Panc1 (cell line): ENCODE results near the gene NKAIN4. TPM values are rescaled to one million over a fixed set of nuclear protein-coding genes. Genes with fewer than 3 reads are reported as not detected.

Experiments
- ATAC-seq: fragments of 200-7000 bp; cut with Tn5 transposase; 2 replicates; pipeline ENCODE4 v1.9.1; 2020; ENCODE audit warnings: mild to moderate bottlenecking, moderate library complexity
- BruUV-seq: library from RNA; stranded (reverse); fragments of 400-500 nt; replicated peaks from 2 replicates; lab custom pipeline; 2021; lab: Mats Ljungman, UMichigan
- CTCF ChIA-PET: fragments of 300-600 bp; sonication (Branson Sonifier 250); formaldehyde crosslinking; loops from one replicate; lab custom pipeline; 2022; ENCODE audit warnings: antibody characterized with exemption; lab: Charles Lee
- POLR2A ChIA-PET: fragments of 300-600 bp; sonication (Branson Sonifier 250); formaldehyde crosslinking; loops from one replicate; lab custom pipeline; 2022; ENCODE audit warnings: antibody characterized with exemption; lab: Charles Lee
- DNase-seq: peaks from one replicate; pipeline ENCODE4 v3.0.0-alpha.2; 2010; ENCODE audit warnings: low read depth, low spot score
- H3K27ac ChIP-seq: 2 replicates; pipeline ENCODE4 v1.5.1; 2011; ENCODE audit warnings: mild to moderate bottlenecking, low read length, inconsistent platforms
- H3K27me3 ChIP-seq: fragments of 200-500 bp; sonication (Bioruptor generic); 2 replicates; pipeline ENCODE4 v1.6.0; 2014; ENCODE audit warnings: low read length, inconsistent platforms; ENCODE audit not compliant: control insufficient read depth, insufficient read depth
- H3K36me3 ChIP-seq: fragments of 200-500 bp; sonication (Bioruptor generic); 2 replicates; pipeline ENCODE4 v1.5.1; 2014; ENCODE audit warnings: inconsistent platforms, mild to moderate bottlenecking, low read length, moderate library complexity; ENCODE audit not compliant: control insufficient read depth, insufficient read depth
- H3K4me1 ChIP-seq: 2 replicates; pipeline ENCODE4 v1.5.1; 2011; ENCODE audit warnings: inconsistent platforms, mild to moderate bottlenecking, low read length, moderate library complexity; ENCODE audit not compliant: control insufficient read depth, insufficient read depth
- H3K4me3 ChIP-seq, 2 experiments: 2 replicates each; pipeline ENCODE4 v1.5.1; 2011 to 2012; ENCODE audit warnings: low read depth in 2 of 2, low read length in 2 of 2, mild to moderate bottlenecking in 2 of 2, inconsistent platforms in 1 of 2, moderate library complexity in 1 of 2
- H3K9me3 ChIP-seq: fragments of 200-500 bp; sonication (Bioruptor generic); 2 replicates; pipeline ENCODE4 v1.5.1; 2014; ENCODE audit warnings: low read depth, mild to moderate bottlenecking, inconsistent platforms, low read length, moderate library complexity; ENCODE audit not compliant: control insufficient read depth, insufficient read depth
- POLR2AphosphoS5 ChIP-seq: IDR thresholded peaks from 2 replicates; pipeline ENCODE4 v1.6.1; 2012; ENCODE audit warnings: mild to moderate bottlenecking, low read depth, low read length, moderate library complexity
- SIN3A ChIP-seq: IDR thresholded peaks from 2 replicates; pipeline ENCODE4 v1.6.1; 2012; ENCODE audit warnings: low read depth, mild to moderate bottlenecking, low read length, moderate library complexity, borderline replicate concordance; ENCODE audit not compliant: insufficient read depth
- TCF7L2 ChIP-seq: IDR thresholded peaks from 2 replicates; pipeline ENCODE4 v1.6.1; 2011; ENCODE audit warnings: mild to moderate bottlenecking, low read depth, low read length, inconsistent platforms
- in situ Hi-C: cut with HindIII; loops from 2 replicates; pipeline ENCODE4 v1.10.0; 2016; ENCODE audit warnings: low sequenced_read_pairs, low pct_unique_long_range_greater_than_20kb
- intact Hi-C: fragments of 100-400 bp; cut with micrococcal nuclease; formaldehyde crosslinking; loops from one replicate; pipeline ENCODE4 v1.10.0; 2022; ENCODE audit not compliant: unreplicated experiment
- total RNA-seq: library from RNA; stranded (reverse); gene quantifications from one replicate; pipeline ENCODE4 v1.2.1, GENCODE V29; 2021; ENCODE audit not compliant: unreplicated experiment
- TF ChIP-seq, protein P1 (sequence below): fragments of 450-650 bp; IDR thresholded peaks from 2 replicates; pipeline ENCODE4 v1.5.1; 2017; ENCODE audit warnings: mild to moderate bottlenecking
- TF ChIP-seq, protein P2 (sequence below), 2 experiments: IDR thresholded peaks; 2 replicates each; pipeline ENCODE4 v1.6.1; 2011 to 2012; ENCODE audit warnings: low read depth in 2 of 2, control low read depth in 1 of 2, low read length in 1 of 2, mild to moderate bottlenecking in 1 of 2, moderate library complexity in 1 of 2; ENCODE audit not compliant: insufficient read depth in 1 of 2

Gene NKAIN4
- total RNA-seq, 1 experiment from 2014 or later = 5.5 TPM

DNA sequence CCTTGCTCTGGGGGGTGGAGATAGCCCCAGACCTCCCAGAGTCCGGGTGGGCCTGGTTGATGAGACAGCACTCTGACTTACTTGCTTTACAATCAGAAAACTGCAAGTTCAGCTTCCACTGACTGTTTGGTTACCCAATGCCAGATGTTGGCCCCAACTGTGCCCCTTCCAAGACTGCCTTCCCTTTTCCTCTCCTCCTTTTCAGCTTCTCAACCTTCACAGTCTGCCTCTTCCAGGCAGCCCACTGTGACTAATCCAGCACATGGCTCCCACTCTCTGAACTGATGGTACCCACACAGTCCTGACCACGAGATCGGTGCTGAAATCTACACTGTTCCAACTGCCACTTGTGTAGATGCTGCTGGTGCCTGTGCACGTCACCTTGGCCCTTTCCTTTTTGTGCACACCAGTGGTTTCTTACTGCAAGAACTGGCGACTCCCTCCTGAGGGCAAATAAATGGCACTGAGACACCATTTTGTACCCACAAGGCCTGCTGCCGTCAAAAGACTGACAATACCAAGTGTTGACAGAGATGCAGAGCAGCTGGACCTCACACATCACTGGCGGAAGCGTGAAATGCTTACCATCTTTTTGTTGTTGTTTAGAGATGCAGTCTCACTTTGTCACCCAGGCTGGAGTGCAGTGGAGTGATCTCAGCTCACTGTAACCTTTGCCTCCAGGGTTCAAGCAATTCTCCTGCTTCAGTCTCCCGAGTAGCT lies 16.5 kb upstream of the NKAIN4 start:
- no peak for ATAC-seq
- TF ChIP-seq, protein P1, sequence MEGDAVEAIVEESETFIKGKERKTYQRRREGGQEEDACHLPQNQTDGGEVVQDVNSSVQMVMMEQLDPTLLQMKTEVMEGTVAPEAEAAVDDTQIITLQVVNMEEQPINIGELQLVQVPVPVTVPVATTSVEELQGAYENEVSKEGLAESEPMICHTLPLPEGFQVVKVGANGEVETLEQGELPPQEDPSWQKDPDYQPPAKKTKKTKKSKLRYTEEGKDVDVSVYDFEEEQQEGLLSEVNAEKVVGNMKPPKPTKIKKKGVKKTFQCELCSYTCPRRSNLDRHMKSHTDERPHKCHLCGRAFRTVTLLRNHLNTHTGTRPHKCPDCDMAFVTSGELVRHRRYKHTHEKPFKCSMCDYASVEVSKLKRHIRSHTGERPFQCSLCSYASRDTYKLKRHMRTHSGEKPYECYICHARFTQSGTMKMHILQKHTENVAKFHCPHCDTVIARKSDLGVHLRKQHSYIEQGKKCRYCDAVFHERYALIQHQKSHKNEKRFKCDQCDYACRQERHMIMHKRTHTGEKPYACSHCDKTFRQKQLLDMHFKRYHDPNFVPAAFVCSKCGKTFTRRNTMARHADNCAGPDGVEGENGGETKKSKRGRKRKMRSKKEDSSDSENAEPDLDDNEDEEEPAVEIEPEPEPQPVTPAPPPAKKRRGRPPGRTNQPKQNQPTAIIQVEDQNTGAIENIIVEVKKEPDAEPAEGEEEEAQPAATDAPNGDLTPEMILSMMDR = no peak
- TF ChIP-seq SIN3A = no peak
- Histone ChIP-seq H3K27ac (no peak overlapping the region), H3K9me3 (no peaks in the 10 kb centered on the region), H3K4me3 (no peak overlapping the region), H3K4me1 (peaks cover 15% of the 10 kb centered on the region), H3K27me3 (no peaks in the 10 kb centered on the region), H3K36me3 (no peaks in the 10 kb centered on the region; the same call in 1 of the 2 replicates)
- BruUV-seq = no TSS peak
- POLR2A ChIA-PET = no interaction called here
- CTCF ChIA-PET = no interaction called here
- intact Hi-C loops = no loop called here
- in situ Hi-C loops = no loop called here
- no peak for DNase-seq

DNA sequence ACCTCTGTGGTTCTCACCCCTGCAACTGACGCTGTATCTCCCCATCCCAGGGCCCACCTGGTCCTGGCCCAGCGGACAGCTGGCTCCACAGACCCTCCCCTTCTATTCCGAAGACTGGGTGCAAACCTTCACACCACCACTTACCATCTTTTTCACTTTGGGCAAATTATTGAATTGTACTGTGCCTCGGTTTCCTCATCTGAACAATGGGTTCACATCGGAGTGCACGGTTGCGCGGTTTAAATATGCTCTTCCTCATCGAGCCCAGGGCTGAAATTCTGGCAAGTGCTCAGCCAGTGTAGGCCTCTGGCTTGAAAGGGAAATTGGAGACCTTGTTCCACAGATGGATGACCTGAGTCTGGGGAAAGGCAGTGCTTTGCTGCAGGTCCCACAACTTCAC lies 15.5 kb upstream of the NKAIN4 start:
- DNase-seq = no peak
- CTCF ChIA-PET = no interaction called here
- H3K4me3 ChIP-seq = no peak overlapping the region
- no peak overlapping the region for H3K27ac ChIP-seq
- ATAC-seq = no peak
- in situ Hi-C loops (no loop called here), intact Hi-C loops (no loop called here)
- H3K36me3 ChIP-seq = no peaks in the 10 kb centered on the region; the same call in 1 of the 2 replicates
- POLR2A ChIA-PET = no interaction called here
- H3K27me3 ChIP-seq = no peaks in the 10 kb centered on the region
- TF ChIP-seq, protein P1 = no peak
- TF ChIP-seq TCF7L2 = no peak
- TF ChIP-seq, protein P2, sequence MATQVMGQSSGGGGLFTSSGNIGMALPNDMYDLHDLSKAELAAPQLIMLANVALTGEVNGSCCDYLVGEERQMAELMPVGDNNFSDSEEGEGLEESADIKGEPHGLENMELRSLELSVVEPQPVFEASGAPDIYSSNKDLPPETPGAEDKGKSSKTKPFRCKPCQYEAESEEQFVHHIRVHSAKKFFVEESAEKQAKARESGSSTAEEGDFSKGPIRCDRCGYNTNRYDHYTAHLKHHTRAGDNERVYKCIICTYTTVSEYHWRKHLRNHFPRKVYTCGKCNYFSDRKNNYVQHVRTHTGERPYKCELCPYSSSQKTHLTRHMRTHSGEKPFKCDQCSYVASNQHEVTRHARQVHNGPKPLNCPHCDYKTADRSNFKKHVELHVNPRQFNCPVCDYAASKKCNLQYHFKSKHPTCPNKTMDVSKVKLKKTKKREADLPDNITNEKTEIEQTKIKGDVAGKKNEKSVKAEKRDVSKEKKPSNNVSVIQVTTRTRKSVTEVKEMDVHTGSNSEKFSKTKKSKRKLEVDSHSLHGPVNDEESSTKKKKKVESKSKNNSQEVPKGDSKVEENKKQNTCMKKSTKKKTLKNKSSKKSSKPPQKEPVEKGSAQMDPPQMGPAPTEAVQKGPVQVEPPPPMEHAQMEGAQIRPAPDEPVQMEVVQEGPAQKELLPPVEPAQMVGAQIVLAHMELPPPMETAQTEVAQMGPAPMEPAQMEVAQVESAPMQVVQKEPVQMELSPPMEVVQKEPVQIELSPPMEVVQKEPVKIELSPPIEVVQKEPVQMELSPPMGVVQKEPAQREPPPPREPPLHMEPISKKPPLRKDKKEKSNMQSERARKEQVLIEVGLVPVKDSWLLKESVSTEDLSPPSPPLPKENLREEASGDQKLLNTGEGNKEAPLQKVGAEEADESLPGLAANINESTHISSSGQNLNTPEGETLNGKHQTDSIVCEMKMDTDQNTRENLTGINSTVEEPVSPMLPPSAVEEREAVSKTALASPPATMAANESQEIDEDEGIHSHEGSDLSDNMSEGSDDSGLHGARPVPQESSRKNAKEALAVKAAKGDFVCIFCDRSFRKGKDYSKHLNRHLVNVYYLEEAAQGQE (IDR thresholded peaks at IDR 0.05; ENCODE audit: insufficient read depth in 1 of 2, low read depth in 2 of 2, low read length in 1 of 2) = no peak
- no peak for TF ChIP-seq SIN3A
- TF ChIP-seq POLR2AphosphoS5 = no peak
- no peaks in the 10 kb centered on the region for H3K9me3 ChIP-seq
- H3K4me1 ChIP-seq = peaks cover 13% of the 10 kb centered on the region
- BruUV-seq = no TSS peak
